Keratinocyte (primary cell): ENCODE measurements around the gene P2RX1. TPM values are rescaled to one million over a fixed set of nuclear protein-coding genes. Genes with fewer than 3 reads are reported as not detected.

Experiments used
- DNase-seq: peaks from one replicate; pipeline ENCODE4 v3.0.0-alpha.2; 2011; ENCODE audit warnings: low read depth, missing footprints, low spot score
- FAIRE-seq: peaks from 2 replicates; lab custom pipeline; 2011; peaks lifted over from hg19 to GRCh38; lab: Jason Lieb, UNC
- H2AFZ ChIP-seq: 2 replicates; pipeline ENCODE4 v1.6.0; 2012; ENCODE audit warnings: low read length, control low read depth, inconsistent platforms; ENCODE audit not compliant: control insufficient read depth
- H3K27ac ChIP-seq: 2 replicates; pipeline ENCODE4 v1.5.1; 2011; ENCODE audit warnings: low read length; ENCODE audit not compliant: control insufficient read depth, insufficient read depth
- H3K27me3 ChIP-seq: 3 replicates; pipeline ENCODE4 v1.6.0; 2011; ENCODE audit warnings: low read length; ENCODE audit not compliant: control insufficient read depth, insufficient read depth; ENCODE audit errors: extremely low read depth
- H3K36me3 ChIP-seq, 2 experiments: 2 replicates in 1 of 2; 3 replicates in 1 of 2; pipeline ENCODE4 v1.5.1; 2011; ENCODE audit warnings: low read length in 2 of 2, mild to moderate bottlenecking in 1 of 2; ENCODE audit not compliant: control insufficient read depth in 2 of 2, insufficient read depth in 2 of 2; ENCODE audit errors: extremely low read depth in 1 of 2
- H3K4me1 ChIP-seq: 3 replicates; pipeline ENCODE4 v1.5.1; 2011; ENCODE audit warnings: low read length; ENCODE audit not compliant: control insufficient read depth, insufficient read depth; ENCODE audit errors: extremely low read depth
- H3K4me2 ChIP-seq: 3 replicates; pipeline ENCODE4 v1.6.0; 2011; ENCODE audit warnings: low read depth, low read length; ENCODE audit not compliant: control insufficient read depth, insufficient read depth; ENCODE audit errors: extremely low read depth
- H3K4me3 ChIP-seq, 3 experiments: fragments of 200-600 bp in 1 of 3; sonication (generic) in 1 of 3; 2 replicates in 2 of 3; 3 replicates in 1 of 3; pipeline ENCODE4 v1.5.1; 2011 to 2016; ENCODE audit warnings: low read length in 3 of 3, mild to moderate bottlenecking in 3 of 3, control low read depth in 2 of 3, inconsistent platforms in 1 of 3, low read depth in 1 of 3, mixed read lengths in 1 of 3, mixed run types in 1 of 3, moderate library complexity in 1 of 3; ENCODE audit not compliant: control insufficient read depth in 2 of 3, insufficient read depth in 2 of 3; ENCODE audit errors: extremely low read depth in 1 of 3
- H3K79me2 ChIP-seq: 2 replicates; pipeline ENCODE4 v1.6.0; 2012; ENCODE audit warnings: low read length; ENCODE audit not compliant: control insufficient read depth, insufficient read depth
- H3K9ac ChIP-seq: 3 replicates; pipeline ENCODE4 v1.6.0; 2011; ENCODE audit warnings: low read length; ENCODE audit not compliant: control insufficient read depth, insufficient read depth; ENCODE audit errors: extremely low read depth
- H3K9me1 ChIP-seq: 3 replicates; pipeline ENCODE4 v1.6.0; 2011; ENCODE audit warnings: low read length; ENCODE audit not compliant: control insufficient read depth, insufficient read depth; ENCODE audit errors: extremely low read depth
- H3K9me3 ChIP-seq: 2 replicates; pipeline ENCODE4 v1.5.1; 2012; ENCODE audit warnings: low read depth, low read length; ENCODE audit not compliant: control insufficient read depth
- H4K20me1 ChIP-seq: 3 replicates; pipeline ENCODE4 v1.6.0; 2011; ENCODE audit warnings: low read length; ENCODE audit not compliant: control insufficient read depth, insufficient read depth; ENCODE audit errors: extremely low read depth
- CTCF ChIP-seq, 3 experiments: IDR thresholded peaks in 1 of 3; conservative IDR thresholded peaks in 1 of 3; optimal IDR thresholded peaks in 1 of 3; 2 replicates in 2 of 3; 3 replicates in 1 of 3; pipeline versions ENCODE3 to v1.5.1; 2011; ENCODE audit warnings: low read length in 3 of 3, mild to moderate bottlenecking in 3 of 3, moderate library complexity in 2 of 3, control low read depth in 1 of 3, inconsistent platforms in 1 of 3; ENCODE audit not compliant: insufficient read depth in 2 of 3; ENCODE audit errors: extremely low read depth in 1 of 3
- EZH2 ChIP-seq: IDR thresholded peaks from one replicate; pipeline ENCODE4 v1.6.1; 2012; ENCODE audit warnings: inconsistent platforms, mild to moderate bottlenecking, low read length, moderate library complexity
- dilution Hi-C: fragments of 300-500 bp; cut with MboI; formaldehyde crosslinking; loops from one replicate; pipeline ENCODE4 v1.7.0; 2020; ENCODE audit warnings: low sequenced_read_pairs; ENCODE audit not compliant: extremely low pct_ligation_motif_present
- polyA plus RNA-seq, 5 experiments: library from polyadenylated mRNA; depleted of rRNA in 3 of 5; stranded (reverse) in 3 of 5; stranded (forward) in 1 of 5; unstranded in 1 of 5; fragments of >200 nt; gene quantifications; 1 replicate in 1 of 5; 2 replicates in 3 of 5; 3 replicates in 1 of 5; pipeline versions ENCODE4 v1.2.1 to v1.2.3, GENCODE V29; 2011 to 2012; ENCODE audit warnings: missing spikeins in 2 of 5, low read depth in 1 of 5, low replicate concordance in 1 of 5

Gene P2RX1
- polyA plus RNA-seq, 1 donor (not counting 4 experiments of a cell fraction or from before 2014, with no cell fraction given), result not detected

- Histone ChIP-seq H3K9me3 (no peaks in the 10 kb centered on the region), H3K27me3 (peaks cover 10% of the 10 kb centered on the region), H3K27ac (no peak overlapping the region), H4K20me1 (no peaks in the 10 kb centered on the region), H3K4me3 (no peak overlapping the region), H3K9ac (no peak overlapping the region), H3K4me2 (no peak overlapping the region), H3K9me1 (no peaks in the 10 kb centered on the region), H3K4me1 (no peaks in the 10 kb centered on the region), H3K36me3 (no peaks in the 10 kb centered on the region), H3K79me2 (no peaks in the 10 kb centered on the region), H2AFZ (no peak overlapping the region)
- no peak for TF ChIP-seq EZH2
- TF ChIP-seq CTCF (optimal IDR thresholded peaks at IDR 0.05 in 1 of 3, IDR thresholded peaks at IDR 0.05 in 1 of 3, conservative IDR thresholded peaks at IDR 0.05 in 1 of 3; ENCODE audit: extremely low read depth in 1 of 3, insufficient read depth in 2 of 3, low read length in 3 of 3), result no peak
- FAIRE-seq (no peak), DNase-seq (no peak)
- dilution Hi-C loops, result no loop called here
These were observed 13.5 kb upstream of the P2RX1 start for GRCh38 chr17:3929764-3930163.

DNA sequence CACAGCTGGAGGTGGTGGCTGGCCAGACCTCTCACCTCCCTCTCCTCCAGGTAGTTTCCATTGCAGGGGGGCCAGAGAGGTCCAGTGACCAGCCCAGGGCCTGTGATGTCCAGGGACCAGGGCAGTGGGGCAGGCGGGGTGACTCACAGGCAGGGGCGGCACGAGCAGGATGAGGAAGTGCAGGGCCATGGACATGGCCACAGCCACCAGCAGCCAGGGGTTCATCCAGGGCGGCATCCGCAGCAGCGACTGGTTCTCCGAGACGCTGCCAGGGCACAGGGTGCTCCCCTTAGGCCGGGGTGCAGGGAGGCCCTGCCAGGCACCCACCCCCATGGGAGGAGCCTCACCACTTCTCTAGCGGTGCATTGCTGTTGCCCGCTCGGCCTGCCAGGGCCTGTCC lies 12.9 kb upstream of the P2RX1 start:
- no peaks in the 10 kb centered on the region for H3K36me3 ChIP-seq
- peaks cover 10% of the 10 kb centered on the region for H3K27me3 ChIP-seq
- no peaks in the 10 kb centered on the region for H3K79me2 ChIP-seq
- H4K20me1 ChIP-seq, result no peaks in the 10 kb centered on the region
- no peak overlapping the region for H3K4me2 ChIP-seq
- no peak for DNase-seq
- dilution Hi-C loops, result no loop called here
- FAIRE-seq, result no peak
- H3K4me3 ChIP-seq, result no peak overlapping the region
- H3K9me3 ChIP-seq, result no peaks in the 10 kb centered on the region
- no peak overlapping the region for H3K27ac ChIP-seq
- H3K9me1 ChIP-seq, result no peaks in the 10 kb centered on the region
- H2AFZ ChIP-seq, result no peak overlapping the region
- H3K4me1 ChIP-seq, result no peaks in the 10 kb centered on the region
- TF ChIP-seq CTCF (optimal IDR thresholded peaks at IDR 0.05 in 1 of 3, IDR thresholded peaks at IDR 0.05 in 1 of 3, conservative IDR thresholded peaks at IDR 0.05 in 1 of 3; ENCODE audit: extremely low read depth in 1 of 3, insufficient read depth in 2 of 3, low read length in 3 of 3) (no peak), EZH2 (no peak)
- H3K9ac ChIP-seq, result no peak overlapping the region
